KMS-11 (cell line): Measurements from ENCODE around the gene ZC3H6.

Experiments used
- H2AFZ ChIP-seq: fragments of 200-600 bp; sonication (generic); 2 replicates; pipeline ENCODE4 v1.6.1; 2016; ENCODE audit warnings: antibody characterized with exemption, mixed run types, low read depth
- H3K27ac ChIP-seq: fragments of 200-600 bp; sonication (generic); 2 replicates; pipeline ENCODE4 v1.6.1; 2016; ENCODE audit warnings: mild to moderate bottlenecking, mixed run types
- H3K27me3 ChIP-seq: fragments of 200-600 bp; sonication (generic); 2 replicates; pipeline ENCODE4 v1.6.1; 2017; ENCODE audit warnings: mild to moderate bottlenecking, low read depth, mixed run types, moderate library complexity; ENCODE audit not compliant: insufficient read depth
- H3K36me3 ChIP-seq: fragments of 200-600 bp; sonication (generic); 2 replicates; pipeline ENCODE4 v1.6.1; 2017; ENCODE audit warnings: mild to moderate bottlenecking, mixed run types; ENCODE audit not compliant: insufficient read depth
- H3K4me1 ChIP-seq: fragments of 200-600 bp; sonication (generic); 2 replicates; pipeline ENCODE4 v1.6.1; 2016; ENCODE audit warnings: mild to moderate bottlenecking, low read depth, mixed run types; ENCODE audit not compliant: poor library complexity, severe bottlenecking
- H3K4me2 ChIP-seq: fragments of 200-600 bp; sonication (generic); 2 replicates; pipeline ENCODE4 v1.7.0; 2016; ENCODE audit warnings: mild to moderate bottlenecking, mixed run types
- H3K4me3 ChIP-seq: fragments of 200-600 bp; sonication (generic); IDR thresholded peaks from 2 replicates; pipeline ENCODE4 v1.6.1; 2017; ENCODE audit warnings: low read depth, low read length, mixed read lengths; ENCODE audit not compliant: insufficient read depth
- H3K79me2 ChIP-seq: fragments of 200-600 bp; sonication (generic); 2 replicates; pipeline ENCODE4 v1.6.1; 2016; ENCODE audit warnings: low read depth, mixed run types; ENCODE audit not compliant: insufficient read depth
- H3K9ac ChIP-seq: fragments of 200-600 bp; sonication (generic); 2 replicates; pipeline ENCODE4 v1.6.1; 2016; ENCODE audit warnings: mild to moderate bottlenecking, mixed run types
- H4K20me1 ChIP-seq: fragments of 200-600 bp; sonication (generic); 2 replicates; pipeline ENCODE4 v1.6.1; 2016; ENCODE audit warnings: mild to moderate bottlenecking, mixed run types; ENCODE audit not compliant: insufficient read depth
- CTCF ChIP-seq: fragments of 200-600 bp; sonication (generic); conservative IDR thresholded peaks from 2 replicates; pipeline ENCODE4 v1.6.1; 2017; ENCODE audit warnings: low read depth, mild to moderate bottlenecking, antibody characterized with exemption, low read length, moderate library complexity, mixed read lengths

Gene ZC3H6

GRCh38 chr2:112257575-112257974, 17.8 kb upstream of the ZC3H6 start:
- H3K36me3 ChIP-seq, result no peaks in the 10 kb centered on the region
- no peak overlapping the region for H3K9ac ChIP-seq
- no peak overlapping the region for H3K4me2 ChIP-seq
- TF ChIP-seq CTCF, result no peak
- H3K4me3 ChIP-seq, result no peak overlapping the region
- peaks cover 18% of the 10 kb centered on the region for H3K79me2 ChIP-seq
- H4K20me1 ChIP-seq, result no peaks in the 10 kb centered on the region
- peaks cover 13% of the 10 kb centered on the region for H3K4me1 ChIP-seq
- H3K27me3 ChIP-seq, result no peaks in the 10 kb centered on the region
- no peak overlapping the region for H3K27ac ChIP-seq
- H2AFZ ChIP-seq, result no peak overlapping the region

- TF ChIP-seq CTCF, result peak; percentile 80
- no peaks in the 10 kb centered on the region for H3K27me3 ChIP-seq
- no peaks in the 10 kb centered on the region for H3K36me3 ChIP-seq
- peaks cover 4% of the 10 kb centered on the region for H3K4me1 ChIP-seq
- no peak overlapping the region for H3K9ac ChIP-seq
- peak overlapping the region; percentile 77; the same call in 1 of the 2 replicates for H2AFZ ChIP-seq
- no peak overlapping the region for H3K27ac ChIP-seq
- H3K4me3 ChIP-seq, result no peak overlapping the region
- no peaks in the 10 kb centered on the region for H3K79me2 ChIP-seq
- peak overlapping the region; percentile 61 for H3K4me2 ChIP-seq
- H4K20me1 ChIP-seq, result no peaks in the 10 kb centered on the region
Measured at GRCh38 chr2:112259509-112260294, 15.7 kb upstream of the ZC3H6 start.

- H4K20me1 ChIP-seq, result no peaks in the 10 kb centered on the region
- no peak overlapping the region for H3K4me3 ChIP-seq
- no peak for TF ChIP-seq CTCF
- peaks cover 4% of the 10 kb centered on the region for H3K4me1 ChIP-seq
- peak overlapping the region; percentile 77; the same call in 1 of the 2 replicates for H2AFZ ChIP-seq
- no peaks in the 10 kb centered on the region for H3K79me2 ChIP-seq
- no peaks in the 10 kb centered on the region for H3K27me3 ChIP-seq
- H3K4me2 ChIP-seq, result no peak overlapping the region
- H3K36me3 ChIP-seq, result no peaks in the 10 kb centered on the region
- H3K27ac ChIP-seq, result no peak overlapping the region
- no peak overlapping the region for H3K9ac ChIP-seq
Measured at GRCh38 chr2:112260295-112260625, 15.1 kb upstream of the ZC3H6 start.

- Histone ChIP-seq H3K9ac (no peak overlapping the region), H3K27ac (no peak overlapping the region), H3K4me1 (peaks cover 4% of the 10 kb centered on the region), H3K79me2 (no peaks in the 10 kb centered on the region), H2AFZ (no peak overlapping the region), H3K4me2 (no peak overlapping the region), H4K20me1 (no peaks in the 10 kb centered on the region), H3K27me3 (no peaks in the 10 kb centered on the region), H3K36me3 (no peaks in the 10 kb centered on the region), H3K4me3 (no peak overlapping the region)
- TF ChIP-seq CTCF, result no peak
Measured at GRCh38 chr2:112262876-112263275, 12.5 kb upstream of the ZC3H6 start.
